Choroid plexus epithelial cell (primary cell): Measurements from ENCODE around the gene DEAF1.
A peak's percentile ranks its signal among the peaks of the same experiment; 100 is the strongest.
"Not testable (repeated sequence)": the region's sequence is repeated elsewhere in the genome, so short reads cannot be mapped to it uniquely, and the experiment has no call there.

Source experiments
- DNase-seq: peaks from one replicate; pipeline ENCODE4 v3.0.0-alpha.2; 2010; ENCODE audit warnings: low read depth
- H3K4me3 ChIP-seq: 2 replicates; pipeline ENCODE4 v1.5.1; 2011; ENCODE audit warnings: low read depth, mild to moderate bottlenecking, control low read depth, low read length, moderate library complexity
- CTCF ChIP-seq: conservative IDR thresholded peaks from 2 replicates; pipeline ENCODE4 v1.5.1; 2011; ENCODE audit warnings: low read depth, mild to moderate bottlenecking, control low read depth, inconsistent platforms, low read length, moderate library complexity

Gene DEAF1

GRCh38 chr11:694563-695287 lies at the start of gene DEAF1:
DEAF1 (minus strand) TSS chr11:695222; CDS start chr11:695047, 175 bp downstream.
- peak within 1 kb of the TSS; percentile 75 for H3K4me3 ChIP-seq
- no peak for TF ChIP-seq CTCF
- DNase-seq: peak; percentile 99

GRCh38 chr11:742571-743201 lies 47.7 kb upstream of the DEAF1 start:
- no peak for DNase-seq
- no peak overlapping the region for H3K4me3 ChIP-seq
- TF ChIP-seq CTCF: no peak

- no peak for TF ChIP-seq CTCF
- H3K4me3 ChIP-seq: no peak overlapping the region
- no peak for DNase-seq
Measured at GRCh38 chr11:742156-742546, 47.1 kb upstream of the DEAF1 start.

- DNase-seq, H3K4me3 ChIP-seq: not testable (repeated sequence)
Measured at GRCh38 chr11:737899-738298, 42.9 kb upstream of the DEAF1 start.

GRCh38 chr11:737366-737765 lies 42.3 kb upstream of the DEAF1 start:
- no peak for TF ChIP-seq CTCF
- no peak overlapping the region for H3K4me3 ChIP-seq
- no peak for DNase-seq

GRCh38 chr11:734541-734940 lies 39.5 kb upstream of the DEAF1 start:
- DNase-seq, H3K4me3 ChIP-seq: not testable (repeated sequence)

- DNase-seq: no peak
- no peak overlapping the region for H3K4me3 ChIP-seq
- no peak for TF ChIP-seq CTCF
Measured at GRCh38 chr11:733072-733471, 38.0 kb upstream of the DEAF1 start.

GRCh38 chr11:729492-730074 lies 34.6 kb upstream of the DEAF1 start:
- TF ChIP-seq CTCF: no peak
- H3K4me3 ChIP-seq: no peak overlapping the region
- DNase-seq: no peak
